ENCODE data around the gene FN1.

DNA sequence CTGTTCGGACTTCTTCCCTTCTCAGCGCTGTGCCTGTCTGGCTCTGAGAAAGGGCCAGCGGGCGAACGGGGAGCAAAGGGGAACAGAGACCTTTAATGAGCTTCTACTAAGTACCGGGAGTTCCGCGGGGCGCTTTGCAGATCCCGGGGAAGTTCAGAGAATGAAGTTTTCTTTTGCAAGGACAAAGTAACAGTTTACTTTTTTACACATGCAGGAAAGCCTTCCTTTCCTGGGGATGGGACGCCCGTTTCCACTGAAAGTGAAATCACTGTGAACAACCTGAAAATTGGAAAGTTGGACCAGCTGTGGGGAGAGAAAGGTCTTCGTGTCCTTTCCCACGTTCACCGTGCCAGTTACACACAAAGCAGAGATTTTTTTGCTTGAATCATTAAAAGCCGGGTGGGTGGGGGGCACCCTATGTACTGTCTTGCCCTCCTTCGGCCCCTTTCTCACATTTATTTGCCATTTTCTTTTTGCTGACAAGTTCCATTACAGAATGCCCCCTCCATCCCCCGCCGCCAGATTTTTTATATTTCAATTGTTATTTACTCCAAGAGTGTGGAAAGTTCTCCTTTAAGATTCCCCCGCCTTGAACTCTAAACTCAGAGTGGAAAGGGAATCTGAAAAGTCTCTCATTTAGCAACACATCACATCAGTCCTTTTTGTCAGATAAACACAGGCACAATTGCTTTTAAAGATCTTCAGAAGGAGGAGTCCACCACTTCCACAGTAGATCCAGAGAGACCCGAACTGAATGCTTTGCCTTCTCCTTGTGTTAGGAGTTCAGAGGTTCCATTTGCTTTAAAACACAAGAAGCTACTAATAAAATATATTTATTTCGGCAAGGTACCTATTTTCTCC lies 1.1 kb upstream of the FN1 start:
- TF ChIP-seq POLR2A (IDR thresholded peaks at IDR 0.05) = no peak
- TF ChIP-seq, protein P1, sequence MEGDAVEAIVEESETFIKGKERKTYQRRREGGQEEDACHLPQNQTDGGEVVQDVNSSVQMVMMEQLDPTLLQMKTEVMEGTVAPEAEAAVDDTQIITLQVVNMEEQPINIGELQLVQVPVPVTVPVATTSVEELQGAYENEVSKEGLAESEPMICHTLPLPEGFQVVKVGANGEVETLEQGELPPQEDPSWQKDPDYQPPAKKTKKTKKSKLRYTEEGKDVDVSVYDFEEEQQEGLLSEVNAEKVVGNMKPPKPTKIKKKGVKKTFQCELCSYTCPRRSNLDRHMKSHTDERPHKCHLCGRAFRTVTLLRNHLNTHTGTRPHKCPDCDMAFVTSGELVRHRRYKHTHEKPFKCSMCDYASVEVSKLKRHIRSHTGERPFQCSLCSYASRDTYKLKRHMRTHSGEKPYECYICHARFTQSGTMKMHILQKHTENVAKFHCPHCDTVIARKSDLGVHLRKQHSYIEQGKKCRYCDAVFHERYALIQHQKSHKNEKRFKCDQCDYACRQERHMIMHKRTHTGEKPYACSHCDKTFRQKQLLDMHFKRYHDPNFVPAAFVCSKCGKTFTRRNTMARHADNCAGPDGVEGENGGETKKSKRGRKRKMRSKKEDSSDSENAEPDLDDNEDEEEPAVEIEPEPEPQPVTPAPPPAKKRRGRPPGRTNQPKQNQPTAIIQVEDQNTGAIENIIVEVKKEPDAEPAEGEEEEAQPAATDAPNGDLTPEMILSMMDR (IDR thresholded peaks at IDR 0.05) = no peak
